Liver (tissue), 9 donors: Measurements from ENCODE around the gene POLA1. TPM values are rescaled to one million over a fixed set of nuclear protein-coding genes. Genes with fewer than 3 reads are reported as not detected.

ENCODE experiments used
- DNase-seq: peaks from one replicate; pipeline ENCODE4 v3.0.0-alpha.2; 2017; ENCODE audit warnings: low spot score
- H3K27ac ChIP-seq, 2 donors: one replicate each; pipeline ENCODE4 v1.7.0; 2013; ENCODE audit warnings: inconsistent platforms in 2 of 2, low read length in 2 of 2, control low read depth in 1 of 2, low read depth in 1 of 2, mild to moderate bottlenecking in 1 of 2
- H3K27me3 ChIP-seq, 4 donors: one replicate each; pipeline versions ENCODE4 v1.6.1 to v1.7.0; 2013; ENCODE audit warnings: low read length in 3 of 4, inconsistent platforms in 1 of 4, mild to moderate bottlenecking in 1 of 4, moderate library complexity in 1 of 4; ENCODE audit not compliant: control insufficient read depth in 4 of 4, insufficient read depth in 4 of 4
- H3K36me3 ChIP-seq, 4 donors: one replicate each; pipeline versions ENCODE4 v1.6.1 to v1.7.0; 2013; ENCODE audit warnings: low read length in 3 of 4, mild to moderate bottlenecking in 3 of 4, low read depth in 1 of 4, moderate library complexity in 1 of 4; ENCODE audit not compliant: control insufficient read depth in 4 of 4, insufficient read depth in 3 of 4
- H3K4me1 ChIP-seq, 4 donors: one replicate each; pipeline versions ENCODE4 v1.6.1 to v1.7.0; 2013; ENCODE audit warnings: low read length in 3 of 4, mild to moderate bottlenecking in 3 of 4, moderate library complexity in 1 of 4; ENCODE audit not compliant: control insufficient read depth in 4 of 4, insufficient read depth in 4 of 4
- H3K4me3 ChIP-seq, 3 donors: one replicate each; pipeline versions ENCODE4 v1.6.1 to v1.7.0; 2013; ENCODE audit warnings: low read length in 3 of 3, control low read depth in 1 of 3, low read depth in 1 of 3, mild to moderate bottlenecking in 1 of 3
- H3K9ac ChIP-seq, 2 donors: one replicate each; pipeline ENCODE4 v1.7.0; 2013; ENCODE audit warnings: low read length in 2 of 2, mild to moderate bottlenecking in 2 of 2, moderate library complexity in 2 of 2, control low read depth in 1 of 2, low read depth in 1 of 2
- H3K9me3 ChIP-seq, 4 donors: one replicate each; pipeline versions ENCODE4 v1.6.1 to v1.7.0; 2013; ENCODE audit warnings: low read length in 3 of 4; ENCODE audit not compliant: control insufficient read depth in 4 of 4
- ATF3 ChIP-seq: IDR thresholded peaks from 2 replicates; pipeline ENCODE4 v1.6.1; 2016; ENCODE audit warnings: antibody characterized with exemption
- EGR1 ChIP-seq, 2 donors: IDR thresholded peaks; 2 replicates each; pipeline ENCODE4 v1.6.1; 2016 to 2018; ENCODE audit warnings: antibody characterized with exemption in 2 of 2, low read depth in 2 of 2
- FOXA2 ChIP-seq: IDR thresholded peaks from 2 replicates; pipeline ENCODE4 v1.6.1; 2016; ENCODE audit warnings: antibody characterized with exemption
- GABPA ChIP-seq, 2 donors: IDR thresholded peaks in 1 of 2; conservative IDR thresholded peaks in 1 of 2; 2 replicates each; pipeline ENCODE4 v1.6.1; 2016; ENCODE audit warnings: antibody characterized with exemption in 2 of 2, mild to moderate bottlenecking in 1 of 2, moderate library complexity in 1 of 2
- HNF4A ChIP-seq, 2 donors: conservative IDR thresholded peaks; 2 replicates each; pipeline ENCODE4 v1.6.1; 2016; ENCODE audit warnings: antibody characterized with exemption in 2 of 2, mild to moderate bottlenecking in 2 of 2
- HNF4G ChIP-seq: IDR thresholded peaks from 2 replicates; pipeline ENCODE4 v1.6.1; 2016; ENCODE audit warnings: antibody characterized with exemption
- JUND ChIP-seq, 2 donors: IDR thresholded peaks; 2 replicates each; pipeline ENCODE4 v1.6.1; 2016; ENCODE audit warnings: antibody characterized with exemption in 2 of 2
- MAX ChIP-seq: IDR thresholded peaks from 2 replicates; pipeline ENCODE4 v1.6.1; 2016; ENCODE audit warnings: antibody characterized with exemption
- NR2F2 ChIP-seq: IDR thresholded peaks from 2 replicates; pipeline ENCODE4 v1.6.1; 2016; ENCODE audit warnings: antibody characterized with exemption
- RAD21 ChIP-seq, 2 donors: IDR thresholded peaks; 2 replicates each; pipeline ENCODE4 v1.6.1; 2016; ENCODE audit warnings: antibody characterized with exemption in 2 of 2, mild to moderate bottlenecking in 2 of 2
- RXRA ChIP-seq, 2 donors: IDR thresholded peaks; 2 replicates each; pipeline ENCODE4 v1.6.1; 2017 to 2018; ENCODE audit warnings: antibody characterized with exemption in 2 of 2, mild to moderate bottlenecking in 1 of 2
- SP1 ChIP-seq: IDR thresholded peaks from 2 replicates; pipeline ENCODE4 v1.6.1; 2018; ENCODE audit warnings: antibody characterized with exemption, mild to moderate bottlenecking
- TAF1 ChIP-seq: conservative IDR thresholded peaks from 2 replicates; pipeline ENCODE4 v1.6.1; 2016; ENCODE audit warnings: antibody characterized with exemption, mild to moderate bottlenecking
- YY1 ChIP-seq: IDR thresholded peaks from 2 replicates; pipeline ENCODE4 v1.6.1; 2016; ENCODE audit warnings: antibody characterized with exemption, mild to moderate bottlenecking
- WGBS: extraction: QIAGEN DNeasy Blood & Tissue Kit; methylation state at CpG from one replicate; pipeline ENCODE4 v1.1.7; 2013; 5-methylcytosine and 5-hydroxymethylcytosine counted together
- polyA plus RNA-seq, 2 donors: library from polyadenylated mRNA; stranded (reverse) in 1 of 2; unstranded in 1 of 2; fragments of 200-250 nt in 1 of 2; fragments of >200 nt in 1 of 2; fragmentation: Nextera tagmentation in 1 of 2; extraction: Ambion mirVana in 1 of 2; gene quantifications; one replicate each; pipeline versions ENCODE4 v1.2.1 to v1.2.3, GENCODE V29; 2013 to 2015
- total RNA-seq, 2 donors: library from RNA; depleted of rRNA; stranded (reverse); fragments of >200 nt; gene quantifications; one replicate each; pipeline ENCODE4 v1.2.3, GENCODE V29; 2014
- TF ChIP-seq, protein P1 (sequence below): fragments of 150-350 bp; IDR thresholded peaks from 2 replicates; pipeline ENCODE4 v1.5.1; 2017; ENCODE audit warnings: improper control_type of control experiment, low read depth, low read length; ENCODE audit not compliant: missing input control
- TF ChIP-seq, protein P2 (sequence below): IDR thresholded peaks from 2 replicates; pipeline ENCODE4 v1.6.1; 2016; ENCODE audit warnings: antibody characterized with exemption, mild to moderate bottlenecking
- donor health status: healthy.
- donor health status: healthy.
- donor health status: healthy.
- donor health status: healthy.
- donor health status: healthy.

Gene POLA1
- total and polyA plus RNA-seq, 4 donors: 0.93 to 12.7 (median 4.3) TPM

GRCh38 chrX:24768556-24768955, 74.8 kb downstream of the POLA1 start:
- H3K36me3 ChIP-seq: no peaks in the 10 kb centered on the region
- DNase-seq: no peak
- H3K9ac ChIP-seq: no peak overlapping the region
- TF ChIP-seq MAX (no peak), NR2F2 (no peak), GABPA (IDR thresholded peaks at IDR 0.05 in 1 of 2, conservative IDR thresholded peaks at IDR 0.05 in 1 of 2) (no peak), RXRA (IDR thresholded peaks at IDR 0.05) (no peak)
- no peaks in the 10 kb centered on the region for H3K4me1 ChIP-seq
- no peaks in the 10 kb centered on the region for H3K9me3 ChIP-seq
- WGBS: 97% methylated on average over 5 of the region's 5 CpGs
- no peak overlapping the region for H3K4me3 ChIP-seq
- no peaks in the 10 kb centered on the region for H3K27me3 ChIP-seq
- no peak overlapping the region for H3K27ac ChIP-seq

DNA sequence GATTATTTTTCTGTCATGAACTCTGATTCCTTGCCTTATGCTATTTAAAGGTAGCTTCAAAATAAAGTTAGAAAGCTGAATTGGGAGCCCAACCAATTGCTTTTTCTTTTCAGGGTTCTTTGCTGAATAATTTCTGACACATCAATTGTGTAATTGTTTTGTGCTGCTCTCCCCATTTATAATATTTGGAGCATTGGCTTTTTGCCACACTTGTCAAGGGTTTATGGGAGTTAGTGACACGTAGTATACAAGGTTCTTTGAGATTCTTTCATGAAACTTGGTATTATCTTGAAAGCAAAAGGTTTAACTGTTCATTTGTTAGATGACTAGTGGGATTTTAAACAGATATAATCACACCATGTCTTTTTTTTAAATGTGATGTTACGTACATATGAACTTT, 80.9 kb downstream of the POLA1 start:
- TF ChIP-seq, protein P1, sequence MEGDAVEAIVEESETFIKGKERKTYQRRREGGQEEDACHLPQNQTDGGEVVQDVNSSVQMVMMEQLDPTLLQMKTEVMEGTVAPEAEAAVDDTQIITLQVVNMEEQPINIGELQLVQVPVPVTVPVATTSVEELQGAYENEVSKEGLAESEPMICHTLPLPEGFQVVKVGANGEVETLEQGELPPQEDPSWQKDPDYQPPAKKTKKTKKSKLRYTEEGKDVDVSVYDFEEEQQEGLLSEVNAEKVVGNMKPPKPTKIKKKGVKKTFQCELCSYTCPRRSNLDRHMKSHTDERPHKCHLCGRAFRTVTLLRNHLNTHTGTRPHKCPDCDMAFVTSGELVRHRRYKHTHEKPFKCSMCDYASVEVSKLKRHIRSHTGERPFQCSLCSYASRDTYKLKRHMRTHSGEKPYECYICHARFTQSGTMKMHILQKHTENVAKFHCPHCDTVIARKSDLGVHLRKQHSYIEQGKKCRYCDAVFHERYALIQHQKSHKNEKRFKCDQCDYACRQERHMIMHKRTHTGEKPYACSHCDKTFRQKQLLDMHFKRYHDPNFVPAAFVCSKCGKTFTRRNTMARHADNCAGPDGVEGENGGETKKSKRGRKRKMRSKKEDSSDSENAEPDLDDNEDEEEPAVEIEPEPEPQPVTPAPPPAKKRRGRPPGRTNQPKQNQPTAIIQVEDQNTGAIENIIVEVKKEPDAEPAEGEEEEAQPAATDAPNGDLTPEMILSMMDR: no peak
- no peak for TF ChIP-seq ATF3
- no peak for TF ChIP-seq NR2F2
- TF ChIP-seq GABPA (IDR thresholded peaks at IDR 0.05 in 1 of 2, conservative IDR thresholded peaks at IDR 0.05 in 1 of 2): no peak
- no peak for TF ChIP-seq RAD21 (IDR thresholded peaks at IDR 0.05)
- no peak for TF ChIP-seq SP1
- Histone ChIP-seq H3K27ac (no peak overlapping the region), H3K27me3 (no peaks in the 10 kb centered on the region), H3K9me3 (no peaks in the 10 kb centered on the region), H3K4me1 (peaks cover 0 to 3% (median 0%) of the 10 kb centered on the region in 4 donors), H3K4me3 (no peak overlapping the region), H3K9ac (no peak overlapping the region), H3K36me3 (no peaks in the 10 kb centered on the region)
- 89% methylated on average over 2 of the region's 2 CpGs for WGBS
- no peak for DNase-seq

DNA sequence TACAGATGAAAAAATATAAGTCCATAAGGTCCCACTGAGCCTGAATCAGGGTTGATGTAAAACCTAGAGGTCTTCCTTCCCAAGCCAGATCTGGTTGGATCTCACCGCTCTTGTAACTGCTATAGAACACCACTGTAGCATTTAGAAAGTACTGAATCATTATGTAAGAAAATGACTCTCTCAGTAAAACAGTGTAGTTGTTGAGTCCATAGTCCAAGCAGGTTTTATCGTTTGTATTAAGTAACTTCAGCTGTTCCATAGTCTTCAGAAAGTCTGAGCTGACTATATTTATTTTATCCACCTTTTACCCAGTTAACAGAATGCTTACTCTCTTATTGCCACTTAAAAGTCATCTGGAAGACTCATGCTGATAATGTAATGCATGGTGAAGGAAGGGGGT, 82.2 kb downstream of the POLA1 start:
- Histone ChIP-seq H3K4me3 (no peak overlapping the region), H3K9ac (no peak overlapping the region), H3K27me3 (no peaks in the 10 kb centered on the region), H3K27ac (no peak overlapping the region), H3K4me1 (peaks cover 0 to 3% (median 0%) of the 10 kb centered on the region in 4 donors), H3K9me3 (no peaks in the 10 kb centered on the region), H3K36me3 (no peaks in the 10 kb centered on the region)
- 63% methylated on average over 2 of the region's 2 CpGs for WGBS
- no peak for DNase-seq
- TF ChIP-seq HNF4A (conservative IDR thresholded peaks at IDR 0.05) (peak; percentile 53 to 57), JUND (IDR thresholded peaks at IDR 0.05) (no peak)

DNA sequence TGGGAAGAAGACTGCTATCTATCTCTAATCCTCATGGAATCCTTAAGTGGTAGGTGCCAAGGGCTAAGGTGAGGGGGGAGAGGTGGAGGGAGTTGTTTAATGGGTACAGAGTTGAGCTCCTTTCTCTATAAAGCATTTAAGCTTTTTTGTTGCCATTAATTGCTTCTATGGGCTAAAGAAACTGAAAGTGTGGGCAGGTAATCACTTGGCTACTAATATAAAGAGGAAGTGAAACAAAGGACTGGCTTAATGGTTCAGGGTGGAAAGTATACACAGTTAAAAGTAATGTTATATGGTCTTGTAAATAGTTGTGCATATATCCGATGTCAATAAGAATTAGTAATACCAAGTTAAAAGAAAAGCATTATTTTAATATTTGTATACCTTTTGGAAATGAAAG, 83.9 kb downstream of the POLA1 start:
- no peaks in the 10 kb centered on the region for H3K36me3 ChIP-seq
- H3K27ac ChIP-seq: no peak overlapping the region
- no peaks in the 10 kb centered on the region for H3K27me3 ChIP-seq
- no peak overlapping the region for H3K4me3 ChIP-seq
- H3K9me3 ChIP-seq: no peaks in the 10 kb centered on the region
- peaks cover 0 to 3% (median 0%) of the 10 kb centered on the region in 4 donors for H3K4me1 ChIP-seq
- no peak for DNase-seq
- H3K9ac ChIP-seq: no peak overlapping the region
- WGBS: 95% methylated on average over 1 of the region's 1 CpG
- TF ChIP-seq SP1 (no peak), GABPA (IDR thresholded peaks at IDR 0.05 in 1 of 2, conservative IDR thresholded peaks at IDR 0.05 in 1 of 2) (no peak), TAF1 (no peak), HNF4A (conservative IDR thresholded peaks at IDR 0.05) (no peak), ATF3 (no peak), YY1 (no peak), MAX (no peak), NR2F2 (no peak), EGR1 (IDR thresholded peaks at IDR 0.05; ENCODE audit: low read depth in 2 of 2) (no peak), RAD21 (IDR thresholded peaks at IDR 0.05) (no peak), HNF4G (no peak), JUND (IDR thresholded peaks at IDR 0.05) (no peak), FOXA2 (no peak)
- TF ChIP-seq, protein P2, sequence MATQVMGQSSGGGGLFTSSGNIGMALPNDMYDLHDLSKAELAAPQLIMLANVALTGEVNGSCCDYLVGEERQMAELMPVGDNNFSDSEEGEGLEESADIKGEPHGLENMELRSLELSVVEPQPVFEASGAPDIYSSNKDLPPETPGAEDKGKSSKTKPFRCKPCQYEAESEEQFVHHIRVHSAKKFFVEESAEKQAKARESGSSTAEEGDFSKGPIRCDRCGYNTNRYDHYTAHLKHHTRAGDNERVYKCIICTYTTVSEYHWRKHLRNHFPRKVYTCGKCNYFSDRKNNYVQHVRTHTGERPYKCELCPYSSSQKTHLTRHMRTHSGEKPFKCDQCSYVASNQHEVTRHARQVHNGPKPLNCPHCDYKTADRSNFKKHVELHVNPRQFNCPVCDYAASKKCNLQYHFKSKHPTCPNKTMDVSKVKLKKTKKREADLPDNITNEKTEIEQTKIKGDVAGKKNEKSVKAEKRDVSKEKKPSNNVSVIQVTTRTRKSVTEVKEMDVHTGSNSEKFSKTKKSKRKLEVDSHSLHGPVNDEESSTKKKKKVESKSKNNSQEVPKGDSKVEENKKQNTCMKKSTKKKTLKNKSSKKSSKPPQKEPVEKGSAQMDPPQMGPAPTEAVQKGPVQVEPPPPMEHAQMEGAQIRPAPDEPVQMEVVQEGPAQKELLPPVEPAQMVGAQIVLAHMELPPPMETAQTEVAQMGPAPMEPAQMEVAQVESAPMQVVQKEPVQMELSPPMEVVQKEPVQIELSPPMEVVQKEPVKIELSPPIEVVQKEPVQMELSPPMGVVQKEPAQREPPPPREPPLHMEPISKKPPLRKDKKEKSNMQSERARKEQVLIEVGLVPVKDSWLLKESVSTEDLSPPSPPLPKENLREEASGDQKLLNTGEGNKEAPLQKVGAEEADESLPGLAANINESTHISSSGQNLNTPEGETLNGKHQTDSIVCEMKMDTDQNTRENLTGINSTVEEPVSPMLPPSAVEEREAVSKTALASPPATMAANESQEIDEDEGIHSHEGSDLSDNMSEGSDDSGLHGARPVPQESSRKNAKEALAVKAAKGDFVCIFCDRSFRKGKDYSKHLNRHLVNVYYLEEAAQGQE: no peak
